HG02642 (cell line): ENCODE data around the gene NUPR2.
"Not testable (repeated sequence)": the region's sequence is repeated elsewhere in the genome, so short reads cannot be mapped to it uniquely, and the experiment has no call there.

ENCODE experiments used
- ATAC-seq: cut with Tn5 transposase; IDR thresholded peaks from one replicate; pipeline ENCODE4 v1.9.1; 2021; ENCODE audit warnings: mild to moderate bottlenecking; ENCODE audit not compliant: unreplicated experiment, poor library complexity

NUPR2 gene, protein sequence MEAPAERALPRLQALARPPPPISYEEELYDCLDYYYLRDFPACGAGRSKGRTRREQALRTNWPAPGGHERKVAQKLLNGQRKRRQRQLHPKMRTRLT

DNA sequence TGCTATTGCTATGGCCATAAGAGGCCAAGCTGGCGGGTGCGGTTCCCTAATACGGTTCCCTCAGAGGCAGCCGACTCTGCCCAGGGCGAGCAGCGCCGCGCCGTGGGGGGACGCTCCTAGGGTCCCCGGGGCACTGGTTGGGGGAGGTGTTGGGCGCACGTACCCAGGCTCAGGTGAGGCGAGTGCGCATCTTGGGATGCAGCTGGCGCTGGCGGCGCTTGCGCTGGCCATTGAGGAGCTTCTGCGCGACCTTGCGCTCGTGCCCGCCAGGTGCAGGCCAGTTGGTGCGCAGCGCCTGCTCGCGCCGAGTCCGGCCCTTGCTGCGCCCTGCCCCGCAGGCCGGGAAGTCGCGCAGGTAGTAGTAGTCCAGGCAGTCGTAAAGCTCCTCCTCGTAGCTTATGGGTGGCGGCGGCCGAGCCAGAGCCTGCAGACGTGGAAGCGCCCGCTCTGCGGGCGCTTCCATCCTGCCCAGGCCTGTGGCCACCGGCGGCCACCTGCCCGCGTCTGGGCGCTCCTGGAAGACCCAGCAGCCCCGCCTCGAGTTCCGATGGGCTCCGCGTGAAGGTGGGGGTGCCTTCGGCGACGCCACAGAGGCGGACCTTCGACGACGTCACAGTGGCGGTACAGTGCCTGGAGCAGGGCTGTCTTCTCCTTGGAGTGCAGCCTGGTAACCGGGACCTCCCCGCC is at the start of gene NUPR2:
Gene NUPR2 (minus strand): TSS at position 566 of the 687 bp plus-strand sequence. CDS start 103 bp downstream, at position 463.
- ATAC-seq = no peak

GRCh38 chr7:56157238-56157790 is 41.1 kb upstream of the NUPR2 start:
- no peak for ATAC-seq

GRCh38 chr7:56131062-56131461 is 14.8 kb upstream of the NUPR2 start:
- ATAC-seq = not testable (repeated sequence)

- no peak for ATAC-seq
Observed at GRCh38 chr7:56127241-56127975, 11.2 kb upstream of the NUPR2 start.

DNA sequence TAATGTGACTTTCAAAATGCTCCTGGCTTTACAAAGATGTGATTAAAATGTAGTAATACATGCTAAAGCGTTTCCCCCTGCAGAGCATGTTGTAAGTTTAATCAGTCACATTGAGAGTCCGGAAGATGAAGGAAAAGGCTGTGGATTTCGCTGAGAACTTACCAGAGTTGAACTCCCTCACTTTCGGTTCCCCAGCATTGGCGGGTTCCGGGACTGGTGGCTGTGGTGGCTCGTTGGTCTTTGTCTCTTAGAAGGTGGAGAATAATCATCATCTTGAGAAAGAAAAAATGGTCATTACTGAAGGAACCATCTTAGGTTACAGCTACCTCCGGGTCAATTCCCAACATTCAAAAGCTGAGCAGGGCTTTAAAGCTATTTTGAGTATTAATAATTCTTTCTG is 9.6 kb upstream of the NUPR2 start:
- ATAC-seq = no peak

DNA sequence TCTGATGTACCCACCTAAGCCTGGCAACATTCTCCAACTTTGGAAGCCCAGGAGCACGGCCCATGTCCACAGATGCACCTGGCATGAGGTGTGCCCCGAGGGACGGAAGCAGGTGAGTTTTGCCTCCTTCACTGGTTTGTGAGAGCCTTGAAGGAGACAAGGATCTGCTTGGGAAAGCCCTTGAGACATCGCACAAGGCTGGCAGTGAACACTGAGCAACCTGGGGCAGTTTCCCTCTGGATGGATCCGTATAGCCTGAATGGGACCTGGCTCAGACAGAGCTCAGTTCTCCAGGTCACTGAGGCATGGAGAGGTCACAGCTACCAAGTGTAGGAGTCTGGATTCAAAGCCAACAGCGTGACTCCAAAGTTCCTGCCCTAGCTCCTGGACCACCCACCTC is 8.8 kb upstream of the NUPR2 start:
- ATAC-seq = no peak

DNA sequence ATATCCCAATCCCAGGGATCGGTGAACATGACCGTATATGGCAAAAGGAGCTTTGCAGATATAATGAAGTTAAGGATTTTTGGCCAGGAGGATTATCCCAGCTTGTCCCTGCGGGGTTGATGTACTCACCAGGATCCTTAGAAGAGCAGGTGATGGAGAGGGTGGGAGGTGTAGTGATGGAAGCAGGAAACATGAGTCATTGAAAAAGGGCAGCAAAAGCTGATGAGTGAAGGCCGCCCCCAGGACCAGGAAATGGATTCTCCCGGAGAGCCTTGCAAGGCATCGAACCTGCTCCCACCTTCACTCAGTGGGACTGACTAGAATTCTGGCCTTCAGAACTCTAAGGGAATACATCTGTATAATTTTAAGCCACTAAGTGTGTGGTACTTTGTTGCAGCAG is 5.2 kb upstream of the NUPR2 start:
- no peak for ATAC-seq

- not testable (repeated sequence) for ATAC-seq
Observed at GRCh38 chr7:56112244-56112643, 4.0 kb downstream of the NUPR2 start.

- no peak for ATAC-seq
Observed at GRCh38 chr7:56110611-56111010, 5.6 kb downstream of the NUPR2 start.

- no peak for ATAC-seq
Observed at GRCh38 chr7:56107954-56108258, 8.3 kb downstream of the NUPR2 start.

- peak; percentile 100 for ATAC-seq
Observed at GRCh38 chr7:56106108-56107073, 9.8 kb downstream of the NUPR2 start, which contains the start of gene CHCHD2. CHCHD2 (minus strand) TSS chr7:56106476; CDS start chr7:56106413, 63 bp downstream.

DNA sequence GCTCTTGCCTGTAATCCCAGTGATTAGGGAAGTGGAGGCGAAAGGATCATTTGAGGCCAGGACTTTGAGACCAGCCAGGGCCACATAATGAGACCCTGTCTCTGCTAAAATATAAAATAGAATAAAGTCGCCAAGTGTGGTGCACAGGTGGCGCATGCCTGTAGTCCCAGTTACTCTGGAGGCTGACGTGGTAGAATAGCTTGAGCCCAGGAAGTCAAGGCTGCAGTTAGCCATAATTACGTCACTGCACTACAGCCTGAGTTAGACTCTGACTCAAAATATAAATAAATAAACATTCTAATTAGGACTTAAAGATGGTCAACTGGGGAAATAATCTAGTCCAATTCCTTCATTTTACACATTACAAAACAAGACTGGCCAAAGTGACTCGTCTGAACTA is 10.7 kb downstream of the NUPR2 start:
- no peak for ATAC-seq

- ATAC-seq = not testable (repeated sequence)
Observed at GRCh38 chr7:56104138-56104537, 12.1 kb downstream of the NUPR2 start.

GRCh38 chr7:56099653-56100052 is 16.6 kb downstream of the NUPR2 start:
- ATAC-seq = no peak

- not testable (repeated sequence) for ATAC-seq
Observed at GRCh38 chr7:56098187-56099008, 17.8 kb downstream of the NUPR2 start.

DNA sequence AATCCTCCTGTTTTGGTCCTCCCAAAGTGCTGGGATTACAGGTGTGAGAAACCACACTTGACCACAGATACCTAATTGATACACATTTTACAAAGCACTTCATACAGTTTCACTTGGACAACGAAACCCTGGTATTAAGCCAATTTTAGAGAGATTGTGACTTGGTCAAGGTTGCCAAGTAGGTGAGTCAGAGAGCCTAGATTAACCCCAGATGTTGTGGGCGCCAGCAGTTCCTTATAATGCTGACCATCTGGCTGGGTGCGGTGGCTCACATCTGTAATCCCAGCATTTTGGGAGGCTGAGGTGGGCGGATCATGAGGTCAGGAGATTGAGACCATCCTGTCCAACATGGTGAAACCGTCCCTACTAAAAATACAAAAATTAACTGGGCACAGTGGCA is 18.5 kb downstream of the NUPR2 start:
- ATAC-seq = no peak

- ATAC-seq = no peak
Observed at GRCh38 chr7:56092789-56093531, 23.3 kb downstream of the NUPR2 start, which contains the start of gene PHKG1. PHKG1 (minus strand) TSS chr7:56092952; CDS start chr7:56088941, 4,011 bp downstream.

GRCh38 chr7:56092388-56092787 is 23.8 kb downstream of the NUPR2 start:
- not testable (repeated sequence) for ATAC-seq

- ATAC-seq = no peak
Observed at GRCh38 chr7:56091591-56091990, 24.6 kb downstream of the NUPR2 start.
